Activated naive CD4-positive, alpha-beta T cell treated with anti-CD3 and anti-CD28 coated beads, Interleukin-2, amount 10 ng/mL, durations not matched to agents 7 days and 5 days (primary cell): ENCODE results near the gene YDJC.
"Not testable (repeated sequence)": the region's sequence is repeated elsewhere in the genome, so short reads cannot be mapped to it uniquely, and the experiment has no call there.

Experiments used
- CTCF ChIA-PET: fragments of 350-600 bp; sonication (Branson Sonifier 250); formaldehyde crosslinking; loops from one replicate; lab custom pipeline; 2021; ENCODE audit warnings: antibody characterized with exemption; lab: Charles Lee
- DNase-seq: peaks from one replicate; pipeline ENCODE4 v3.0.0-alpha.2; 2020
- H3K27ac Mint-ChIP-seq: one replicate; pipeline ENCODE4 v1.8.0; 2021; ENCODE audit warnings: mild to moderate bottlenecking, moderate library complexity, mixed read lengths
- H3K27me3 Mint-ChIP-seq: one replicate; pipeline ENCODE4 v1.8.0; 2021; ENCODE audit warnings: mild to moderate bottlenecking, mixed read lengths
- H3K36me3 Mint-ChIP-seq: one replicate; pipeline ENCODE4 v1.8.0; 2021; ENCODE audit warnings: mixed read lengths
- H3K4me1 Mint-ChIP-seq: one replicate; pipeline ENCODE4 v1.8.0; 2021; ENCODE audit warnings: mixed read lengths
- H3K4me3 Mint-ChIP-seq: one replicate; pipeline ENCODE4 v1.8.0; 2021; ENCODE audit warnings: mild to moderate bottlenecking, moderate library complexity, mixed read lengths
- H3K9me3 Mint-ChIP-seq: one replicate; pipeline ENCODE4 v1.8.0; 2021; ENCODE audit warnings: mixed read lengths

Gene YDJC

DNA sequence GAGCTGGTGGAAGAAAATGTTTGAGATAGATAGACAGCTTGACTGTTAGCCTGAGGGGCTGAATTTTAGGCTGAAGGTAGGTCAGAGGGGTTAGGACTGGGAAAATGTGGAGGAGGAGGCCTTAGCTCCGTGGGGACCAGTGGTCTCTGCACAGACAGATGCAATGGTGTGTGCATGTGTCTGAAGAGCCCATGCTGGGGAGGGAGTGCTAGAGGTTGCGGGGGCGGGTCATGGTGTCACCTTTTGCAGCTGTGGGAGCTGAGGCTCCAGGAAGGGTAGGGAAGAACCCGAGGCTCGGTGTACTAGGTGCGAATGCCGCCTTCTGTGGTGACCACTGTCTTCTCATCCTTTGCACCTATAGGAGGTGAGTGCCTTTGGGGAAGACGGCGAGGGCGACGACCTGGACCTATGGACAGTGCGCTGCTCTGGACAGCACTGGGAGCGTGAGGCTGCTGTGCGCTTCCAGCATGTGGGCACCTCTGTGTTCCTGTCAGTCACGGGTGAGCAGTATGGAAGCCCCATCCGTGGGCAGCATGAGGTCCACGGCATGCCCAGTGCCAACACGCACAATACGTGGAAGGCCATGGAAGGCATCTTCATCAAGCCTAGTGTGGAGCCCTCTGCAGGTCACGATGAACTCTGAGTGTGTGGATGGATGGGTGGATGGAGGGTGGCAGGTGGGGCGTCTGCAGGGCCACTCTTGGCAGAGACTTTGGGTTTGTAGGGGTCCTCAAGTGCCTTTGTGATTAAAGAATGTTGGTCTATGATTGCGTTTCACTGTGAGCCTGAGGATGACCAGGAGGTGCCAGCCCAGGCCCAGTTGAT is 13.9 kb upstream of the YDJC start:
- peak overlapping the region; percentile 92 for H3K4me3 Mint-ChIP-seq
- peaks cover 19% of the 10 kb centered on the region for H3K36me3 Mint-ChIP-seq
- H3K4me1 Mint-ChIP-seq = peaks cover 33% of the 10 kb centered on the region
- peaks cover 10% of the 10 kb centered on the region for H3K27me3 Mint-ChIP-seq
- peak; percentile 44 for DNase-seq
- peak overlapping the region; percentile 60 for H3K27ac Mint-ChIP-seq
- CTCF ChIA-PET = interaction anchor here (0.8 to 8.7 kb wide), 13 partner anchors 9 to 119 kb away, joined by 3 to 104 read pairs (median 3); partner anchors contain the start of genes CCDC116 and YDJC
- H3K9me3 Mint-ChIP-seq = no peaks in the 10 kb centered on the region

DNA sequence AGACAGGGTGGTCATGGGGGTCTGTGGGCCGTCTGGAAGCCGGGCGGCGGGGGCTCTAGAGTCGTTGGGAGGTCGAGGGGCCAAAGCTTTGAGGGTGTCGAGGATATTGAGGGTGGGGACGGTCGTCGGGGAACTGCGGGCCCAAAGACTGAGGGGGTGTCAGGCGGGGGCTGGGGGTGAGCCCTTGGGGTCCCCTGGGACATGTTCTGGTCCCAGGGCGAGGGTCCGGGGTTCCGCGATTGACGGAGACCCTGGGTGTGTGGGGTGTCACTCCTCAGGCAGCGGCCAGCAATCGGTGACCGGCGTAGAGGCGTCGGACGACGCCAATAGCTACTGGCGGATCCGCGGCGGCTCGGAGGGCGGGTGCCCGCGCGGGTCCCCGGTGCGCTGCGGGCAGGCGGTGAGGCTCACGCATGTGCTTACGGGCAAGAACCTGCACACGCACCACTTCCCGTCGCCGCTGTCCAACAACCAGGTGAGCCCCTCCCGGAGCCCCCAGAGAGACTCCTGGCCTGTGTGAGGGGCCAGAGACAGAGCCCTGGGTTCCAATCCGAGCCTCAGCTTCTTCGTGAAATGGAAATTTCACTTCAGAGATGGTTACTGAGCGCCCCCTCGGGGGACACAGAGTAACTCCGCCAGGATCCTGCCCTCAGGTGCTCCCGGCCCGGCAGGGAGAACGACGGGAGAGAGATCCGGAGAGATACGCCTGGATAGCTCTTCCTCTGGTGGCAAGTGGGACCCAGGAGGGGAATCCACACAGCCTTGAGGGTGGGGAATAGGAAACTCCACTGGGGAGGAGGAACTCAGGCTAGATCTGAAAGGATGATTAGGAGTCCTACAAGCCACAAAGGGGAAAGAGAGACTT is 13.0 kb upstream of the YDJC start:
- H3K4me1 Mint-ChIP-seq = peaks cover 33% of the 10 kb centered on the region
- peaks cover 18% of the 10 kb centered on the region for H3K36me3 Mint-ChIP-seq
- H3K9me3 Mint-ChIP-seq = no peaks in the 10 kb centered on the region
- peak overlapping the region; percentile 94 for H3K27ac Mint-ChIP-seq
- H3K27me3 Mint-ChIP-seq = peaks cover 10% of the 10 kb centered on the region
- DNase-seq = peak; percentile 76
- CTCF ChIA-PET = interaction anchor here (0.6 to 8.7 kb wide), 16 partner anchors 10 to 120 kb away, joined by 3 to 104 read pairs (median 3); partner anchors contain the start of genes CCDC116 and YDJC
- H3K4me3 Mint-ChIP-seq = peak overlapping the region; percentile 92

DNA sequence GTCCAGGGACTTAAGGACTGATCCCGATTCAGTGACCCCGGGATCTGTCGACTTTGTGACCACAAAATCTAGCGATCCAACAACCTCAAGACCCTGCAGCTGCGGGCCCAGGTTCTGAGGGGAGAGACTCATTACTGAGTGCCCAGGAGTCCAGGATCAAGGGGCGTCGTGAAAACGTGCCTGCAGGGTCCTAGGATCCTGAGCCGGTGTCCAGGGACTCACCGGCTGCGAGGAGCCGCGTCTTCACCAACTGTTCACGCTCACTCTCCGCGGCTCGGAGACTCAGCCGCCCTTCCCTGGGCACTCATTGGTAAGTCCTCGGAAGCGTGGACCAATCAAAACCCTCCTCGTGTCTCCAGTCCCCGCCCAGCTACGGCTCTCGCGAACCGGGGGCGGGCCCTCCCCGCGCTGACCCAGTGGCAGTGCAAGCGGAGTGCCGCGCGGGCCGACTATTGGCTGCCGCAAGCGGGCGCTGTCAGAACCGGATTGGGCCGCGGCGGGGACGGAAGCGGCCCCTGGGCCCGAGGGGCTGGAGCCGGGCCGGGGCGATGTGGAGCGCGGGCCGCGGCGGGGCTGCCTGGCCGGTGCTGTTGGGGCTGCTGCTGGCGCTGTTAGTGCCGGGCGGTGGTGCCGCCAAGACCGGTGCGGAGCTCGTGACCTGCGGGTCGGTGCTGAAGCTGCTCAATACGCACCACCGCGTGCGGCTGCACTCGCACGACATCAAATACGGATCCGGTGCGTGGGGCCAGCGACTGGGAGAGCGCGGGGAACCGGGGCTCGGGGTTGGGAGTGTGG is 12.2 kb upstream of the YDJC start, which contains the start of gene SDF2L1:
TSS of gene SDF2L1 (plus strand) at position 514 of the 795 bp plus-strand sequence. CDS start at position 549, 35 bp downstream.
- DNase-seq = peak; percentile 99
- peaks cover 18% of the 10 kb centered on the region for H3K36me3 Mint-ChIP-seq

DNA sequence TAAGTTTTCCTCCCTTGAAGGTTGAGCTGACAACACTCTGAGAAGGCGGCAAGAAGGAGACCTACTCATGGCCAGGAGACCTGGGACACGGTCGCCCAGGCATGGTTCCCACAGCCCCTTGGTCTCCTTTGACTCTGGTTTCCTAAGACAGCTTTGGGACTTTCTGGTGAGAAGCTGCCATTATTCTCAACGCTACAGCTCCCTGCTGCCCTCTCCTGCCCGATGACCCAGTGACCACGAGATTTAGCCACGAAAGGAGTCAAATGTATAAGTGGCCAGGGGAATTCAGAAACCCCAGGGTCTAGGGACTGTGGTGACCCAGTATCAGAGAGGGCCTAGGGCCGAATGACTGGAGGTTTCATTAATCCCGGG is 11.6 kb upstream of the YDJC start:
- H3K27ac Mint-ChIP-seq = no peak overlapping the region
- H3K4me3 Mint-ChIP-seq = peak overlapping the region; percentile 92
- H3K27me3 Mint-ChIP-seq = peaks cover 16% of the 10 kb centered on the region
- DNase-seq = no peak
- CTCF ChIA-PET = interaction anchor here (1.3 to 8.7 kb wide), 4 partner anchors 11 to 44 kb away, joined by 3 to 104 read pairs (median 16); partner anchors contain the start of genes CCDC116 and YDJC
- no peaks in the 10 kb centered on the region for H3K9me3 Mint-ChIP-seq
- H3K36me3 Mint-ChIP-seq = peaks cover 14% of the 10 kb centered on the region
- peaks cover 28% of the 10 kb centered on the region for H3K4me1 Mint-ChIP-seq

More for the DNA sequence above, 12.2 kb upstream of the YDJC start, which contains the start of gene SDF2L1:
- H3K4me3 Mint-ChIP-seq = peak within 1 kb of the TSS; percentile 92
- H3K4me1 Mint-ChIP-seq = peaks cover 33% of the 10 kb centered on the region
- H3K27ac Mint-ChIP-seq = peak within 1 kb of the TSS; percentile 94
- peaks cover 10% of the 10 kb centered on the region for H3K27me3 Mint-ChIP-seq
- no peaks in the 10 kb centered on the region for H3K9me3 Mint-ChIP-seq
- CTCF ChIA-PET = interaction anchor here (0.8 to 8.7 kb wide), 8 partner anchors 10 to 73 kb away, joined by 3 to 104 read pairs (median 8); partner anchors contain the start of genes CCDC116 and YDJC

DNA sequence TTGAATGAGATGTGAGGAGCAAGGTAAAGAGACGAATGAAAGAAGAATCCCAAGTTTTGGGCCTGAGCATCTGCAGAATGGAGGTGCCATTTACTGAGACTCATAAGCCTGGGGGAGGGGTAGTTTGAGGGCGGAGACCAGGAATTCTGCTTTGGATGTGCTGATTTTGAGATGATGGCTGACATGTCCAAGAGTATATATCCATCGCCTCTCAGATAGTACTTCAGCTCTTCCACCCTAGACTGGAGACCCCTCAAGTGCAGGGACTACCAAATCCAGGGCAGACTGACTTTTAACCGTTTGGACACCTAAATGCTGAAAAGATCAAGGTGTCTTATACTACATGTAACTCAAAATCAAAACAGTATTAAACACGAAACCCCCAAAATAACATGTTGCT is 11.0 kb upstream of the YDJC start:
- CTCF ChIA-PET = interaction anchor here (1.3 to 8.7 kb wide), 2 partner anchors 10 to 43 kb away, joined by 3 to 104 read pairs; partner anchors contain the start of genes CCDC116 and YDJC
- H3K36me3 Mint-ChIP-seq = peaks cover 9% of the 10 kb centered on the region
- H3K27me3 Mint-ChIP-seq = peaks cover 18% of the 10 kb centered on the region
- peaks cover 27% of the 10 kb centered on the region for H3K4me1 Mint-ChIP-seq
- H3K27ac Mint-ChIP-seq = no peak overlapping the region
- peak overlapping the region; percentile 13 for H3K4me3 Mint-ChIP-seq
- no peaks in the 10 kb centered on the region for H3K9me3 Mint-ChIP-seq
- DNase-seq = no peak

DNA sequence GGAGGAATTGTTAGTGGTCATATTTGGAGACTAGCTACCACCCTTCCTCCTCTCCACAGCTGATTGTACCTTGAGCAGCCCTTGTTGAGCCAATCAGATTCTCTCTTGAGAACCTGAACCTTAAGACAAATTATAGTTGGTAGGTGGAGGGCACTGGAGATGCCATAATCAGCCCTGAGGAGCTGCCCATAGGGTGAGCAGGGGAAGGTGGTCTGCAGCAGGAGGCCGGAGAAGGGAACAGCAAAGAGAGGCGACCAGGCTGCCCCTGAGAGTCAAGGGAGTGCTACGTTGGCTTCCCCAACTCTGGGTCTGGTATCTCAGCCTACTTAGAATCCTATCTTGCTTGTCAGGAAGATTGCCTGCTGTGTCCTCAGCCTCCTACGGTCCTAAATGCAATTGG is 9.5 kb upstream of the YDJC start:
- CTCF ChIA-PET = interaction anchor here (8.7 kb wide), 1 partner anchor 8 kb away, joined by 104 read pairs; the partner anchor contains the start of genes CCDC116 and YDJC
- no peak for DNase-seq
- peaks cover 27% of the 10 kb centered on the region for H3K4me1 Mint-ChIP-seq
- H3K27ac Mint-ChIP-seq = no peak overlapping the region
- H3K4me3 Mint-ChIP-seq = no peak overlapping the region
- H3K27me3 Mint-ChIP-seq = peaks cover 18% of the 10 kb centered on the region
- no peaks in the 10 kb centered on the region for H3K9me3 Mint-ChIP-seq
- H3K36me3 Mint-ChIP-seq = peaks cover 9% of the 10 kb centered on the region

DNA sequence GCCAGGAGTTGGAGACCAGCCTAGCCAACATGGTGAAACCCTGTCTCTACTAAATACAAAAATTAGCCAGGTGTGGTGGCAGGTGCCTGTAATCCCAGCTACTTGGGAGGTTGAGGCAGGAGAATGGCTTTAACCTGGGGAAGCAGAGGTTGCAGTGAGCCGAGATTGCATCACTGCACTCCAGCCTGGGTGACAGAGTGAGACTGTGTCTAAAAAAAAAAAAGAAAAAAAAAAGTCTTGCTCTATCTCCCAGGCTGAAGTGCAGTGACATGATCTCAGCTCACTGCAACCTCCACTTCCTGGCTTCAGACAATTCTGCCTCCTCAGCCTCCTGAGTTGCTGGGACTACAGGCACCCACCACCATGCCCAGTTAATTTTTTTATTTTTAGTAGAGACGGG is 7.6 kb upstream of the YDJC start:
- H3K27ac Mint-ChIP-seq, DNase-seq, H3K36me3 Mint-ChIP-seq, H3K9me3 Mint-ChIP-seq, H3K4me3 Mint-ChIP-seq: not testable (repeated sequence)
- peaks cover 21% of the 10 kb centered on the region for H3K27me3 Mint-ChIP-seq
- H3K4me1 Mint-ChIP-seq = peaks cover 17% of the 10 kb centered on the region
- CTCF ChIA-PET = interaction anchor here (1.2 kb wide), 2 partner anchors 8 to 9 kb away, joined by 6 read pairs; no protein-coding TSS in a partner anchor

DNA sequence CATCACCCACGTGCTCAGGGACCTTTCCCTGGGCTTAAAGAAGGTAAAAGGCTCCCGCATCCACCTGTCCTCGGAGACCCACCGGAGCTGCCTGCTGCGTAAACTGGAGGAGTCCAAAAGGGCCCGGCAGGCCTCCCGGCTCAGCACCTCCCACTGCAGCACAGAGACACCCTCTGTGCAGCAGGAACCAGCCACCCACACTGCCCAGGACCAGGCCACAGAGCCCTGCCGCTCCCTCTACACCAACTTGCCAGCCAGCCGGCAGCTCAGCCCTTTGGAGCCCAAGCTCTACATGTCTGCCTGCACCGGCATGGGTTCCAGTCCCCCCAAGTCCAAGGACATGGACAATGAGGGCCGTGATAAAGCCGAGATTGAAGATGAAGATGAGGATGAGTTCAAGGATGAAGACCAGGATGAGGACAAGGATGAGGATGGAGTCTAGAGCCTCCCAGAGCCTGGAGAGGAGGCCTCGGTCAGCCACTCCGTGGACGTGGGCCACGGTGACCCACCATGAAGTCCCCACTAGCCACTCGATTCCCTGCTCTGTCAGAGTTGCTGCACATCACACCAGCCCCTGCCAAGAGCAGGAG is 6.9 kb upstream of the YDJC start:
- no peaks in the 10 kb centered on the region for H3K36me3 Mint-ChIP-seq

DNA sequence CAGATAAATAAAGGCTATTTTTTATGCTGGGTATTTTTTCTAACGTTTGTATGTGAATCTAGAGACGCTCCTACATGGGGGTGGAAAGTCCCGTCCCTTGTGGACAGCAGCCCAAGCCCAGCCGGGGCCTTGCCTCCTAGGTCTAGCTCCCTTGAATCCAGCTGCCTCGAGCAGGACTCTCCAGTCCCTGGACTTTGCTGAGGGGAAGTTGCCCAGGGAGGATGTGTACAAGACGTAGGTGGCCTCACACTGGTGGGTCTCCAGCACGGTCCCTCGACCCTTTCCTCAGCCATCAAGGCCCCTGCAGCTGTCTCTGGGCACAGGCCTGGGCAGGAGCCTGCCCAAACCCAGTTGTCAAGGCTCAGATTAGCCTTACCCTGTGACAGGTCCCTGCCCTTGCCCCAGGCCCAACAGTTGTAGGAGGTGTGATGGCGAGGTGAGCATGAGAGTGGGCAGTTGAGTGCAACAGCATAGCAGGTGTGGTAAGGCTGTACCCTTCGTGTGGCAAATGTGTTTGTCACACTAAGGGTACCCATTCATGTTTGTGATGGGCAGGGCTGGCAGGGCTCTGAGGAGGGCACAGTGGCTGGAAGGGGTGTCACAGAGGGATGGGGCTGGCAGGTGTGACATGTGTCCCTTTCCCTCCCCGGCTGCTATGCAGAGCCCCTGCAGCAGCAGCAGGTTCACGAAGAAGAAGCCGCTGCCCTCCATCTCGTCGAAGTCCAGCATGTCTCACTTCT is 6.1 kb upstream of the YDJC start:
- no peak overlapping the region for H3K4me3 Mint-ChIP-seq
- H3K27me3 Mint-ChIP-seq = peaks cover 16% of the 10 kb centered on the region
- DNase-seq = no peak
- peaks cover 15% of the 10 kb centered on the region for H3K4me1 Mint-ChIP-seq
- no peak overlapping the region for H3K27ac Mint-ChIP-seq
- no peaks in the 10 kb centered on the region for H3K9me3 Mint-ChIP-seq
- H3K36me3 Mint-ChIP-seq = no peaks in the 10 kb centered on the region
- CTCF ChIA-PET = interaction anchor here (0.6 to 2.5 kb wide), 2 partner anchors 11 kb away, joined by 3 to 11 read pairs; no protein-coding TSS in a partner anchor

More for the DNA sequence above, 6.9 kb upstream of the YDJC start:
- Mint-ChIP-seq H3K4me1 (peaks cover 16% of the 10 kb centered on the region), H3K4me3 (no peak overlapping the region), H3K27me3 (peaks cover 17% of the 10 kb centered on the region), H3K27ac (no peak overlapping the region), H3K9me3 (no peaks in the 10 kb centered on the region)
- CTCF ChIA-PET = interaction anchor here (0.6 to 1.2 kb wide), 3 partner anchors 8 to 12 kb away, joined by 3 to 6 read pairs (median 6); no protein-coding TSS in a partner anchor
- DNase-seq = no peak

DNA sequence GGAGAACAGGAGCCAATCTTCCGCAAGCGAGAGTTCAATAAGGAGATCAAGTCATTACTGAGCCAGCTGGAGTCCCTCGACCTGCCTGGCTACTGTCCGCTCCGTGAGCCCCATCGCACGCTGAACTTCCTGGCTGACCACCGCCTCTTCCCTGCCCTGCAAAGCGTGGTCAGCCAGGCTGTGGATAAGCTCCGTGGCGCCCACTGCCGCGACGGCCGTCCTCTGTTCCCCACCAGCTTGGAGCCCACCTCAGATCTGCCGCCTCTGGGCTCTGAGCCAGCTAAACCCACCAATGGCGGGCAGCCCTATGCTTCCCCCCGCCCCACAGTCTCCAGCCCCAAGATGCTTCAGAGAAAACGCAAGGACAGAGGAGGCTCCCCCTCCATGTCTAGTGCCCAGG is 5.0 kb upstream of the YDJC start:
- CTCF ChIA-PET = interaction anchor here (2.5 kb wide), 1 partner anchor 12 kb away, joined by 11 read pairs; no protein-coding TSS in a partner anchor
- Mint-ChIP-seq H3K36me3 (no peaks in the 10 kb centered on the region), H3K27ac (no peak overlapping the region), H3K9me3 (no peaks in the 10 kb centered on the region), H3K27me3 (peaks cover 11% of the 10 kb centered on the region), H3K4me1 (peaks cover 16% of the 10 kb centered on the region), H3K4me3 (no peak overlapping the region)
- no peak for DNase-seq

DNA sequence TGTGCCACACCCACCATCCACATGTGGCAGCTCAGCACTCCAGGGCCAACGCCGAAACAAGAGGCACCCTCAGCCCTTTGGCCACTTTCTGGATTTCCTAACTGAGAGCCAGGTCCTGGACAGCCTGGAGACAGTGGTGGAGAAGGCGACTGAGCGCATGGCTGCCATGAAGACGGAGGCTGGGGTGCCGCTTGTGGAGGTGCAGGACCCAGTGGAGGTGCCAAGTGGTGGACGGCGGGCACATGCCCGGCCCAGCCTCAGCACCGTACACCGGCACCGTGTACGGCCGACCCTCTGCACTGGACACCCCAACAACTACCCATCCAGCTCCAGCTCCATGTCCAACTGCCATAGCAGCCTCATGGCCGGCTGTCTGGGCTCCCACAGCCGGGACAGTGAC is 4.3 kb upstream of the YDJC start:
- DNase-seq = no peak
- Mint-ChIP-seq H3K4me1 (peaks cover 18% of the 10 kb centered on the region), H3K4me3 (no peak overlapping the region), H3K27me3 (peaks cover 11% of the 10 kb centered on the region), H3K27ac (no peak overlapping the region), H3K9me3 (no peaks in the 10 kb centered on the region), H3K36me3 (peaks cover 2% of the 10 kb centered on the region)
- CTCF ChIA-PET = interaction anchor here (2.5 kb wide), 1 partner anchor 13 kb away, joined by 11 read pairs; no protein-coding TSS in a partner anchor

DNA sequence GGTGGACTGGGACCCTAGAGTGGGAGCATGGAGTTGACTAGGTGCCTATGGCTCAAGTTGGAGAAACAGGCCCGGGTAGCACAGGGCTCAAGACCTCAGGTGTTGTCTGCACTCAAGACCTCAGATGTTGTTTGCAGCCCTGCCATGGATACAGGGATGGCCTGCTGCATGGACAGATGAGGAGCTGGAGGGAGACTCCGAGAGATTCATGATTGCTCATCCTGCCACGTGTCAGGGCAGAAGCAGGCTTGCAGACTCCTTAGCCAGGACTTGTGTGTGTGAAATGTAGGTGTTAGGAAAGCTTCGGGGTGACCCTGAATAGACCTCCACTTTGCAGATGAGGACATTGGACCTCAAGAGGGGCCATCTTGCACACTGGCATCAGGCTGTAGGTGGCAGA is 3.7 kb upstream of the YDJC start:
- Mint-ChIP-seq H3K27me3 (peaks cover 11% of the 10 kb centered on the region), H3K36me3 (peaks cover 3% of the 10 kb centered on the region), H3K27ac (no peak overlapping the region), H3K9me3 (no peaks in the 10 kb centered on the region), H3K4me3 (no peak overlapping the region), H3K4me1 (peaks cover 18% of the 10 kb centered on the region)
- no peak for DNase-seq
- CTCF ChIA-PET = no interaction called here
